WI38 (cell line): ENCODE data around the gene FRMD5.

Source experiments
- H3K4me3 ChIP-seq: 2 replicates; pipeline ENCODE4 v1.5.1; 2011; ENCODE audit warnings: low read depth, mild to moderate bottlenecking, control low read depth, low read length
- TF ChIP-seq, protein P1 (sequence below): IDR thresholded peaks from 2 replicates; pipeline ENCODE4 v1.5.1; 2012; ENCODE audit warnings: low read depth, mild to moderate bottlenecking, control low read depth, low read length

FRMD5 gene

DNA sequence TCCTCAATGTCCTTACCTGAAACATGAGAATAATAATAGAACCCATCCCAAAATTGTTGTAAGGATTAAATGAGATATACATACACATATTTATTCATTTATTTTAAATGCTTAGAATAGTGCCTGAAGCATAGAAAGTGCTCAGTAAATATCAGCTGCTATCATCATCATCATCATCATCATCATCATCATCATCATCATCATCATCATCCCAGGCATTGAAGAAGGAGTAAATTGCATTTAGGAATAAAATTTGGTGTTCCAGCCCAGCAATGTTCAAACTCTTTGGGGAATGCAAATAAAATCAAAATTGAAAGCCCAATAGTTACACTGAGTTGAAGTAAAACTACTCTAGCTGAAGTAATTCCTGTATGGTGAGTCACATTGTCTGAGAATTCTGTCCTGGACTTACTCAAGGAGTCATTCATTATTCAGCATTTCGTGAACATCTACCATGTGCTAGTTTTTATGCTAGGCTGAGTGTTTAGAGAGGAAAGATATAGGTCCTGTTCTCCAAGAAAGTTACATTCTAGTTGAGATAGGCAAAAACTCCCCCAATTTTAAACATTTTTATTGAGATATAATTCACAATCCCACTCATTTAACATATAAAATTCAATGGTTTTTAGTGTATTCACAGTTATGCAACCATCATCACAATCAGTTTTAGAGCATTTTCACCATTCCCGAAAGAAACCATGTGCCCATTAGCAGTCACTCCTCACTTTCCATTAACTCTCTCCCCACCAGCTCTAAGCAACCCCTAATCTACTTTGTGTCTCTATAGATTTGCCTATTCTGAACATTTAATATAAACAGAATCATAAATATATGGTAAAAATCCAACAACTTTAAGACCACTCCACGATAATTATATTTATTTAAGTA lies 107.2 kb downstream of the FRMD5 start:
- no peak overlapping the region for H3K4me3 ChIP-seq
- TF ChIP-seq, protein P1, sequence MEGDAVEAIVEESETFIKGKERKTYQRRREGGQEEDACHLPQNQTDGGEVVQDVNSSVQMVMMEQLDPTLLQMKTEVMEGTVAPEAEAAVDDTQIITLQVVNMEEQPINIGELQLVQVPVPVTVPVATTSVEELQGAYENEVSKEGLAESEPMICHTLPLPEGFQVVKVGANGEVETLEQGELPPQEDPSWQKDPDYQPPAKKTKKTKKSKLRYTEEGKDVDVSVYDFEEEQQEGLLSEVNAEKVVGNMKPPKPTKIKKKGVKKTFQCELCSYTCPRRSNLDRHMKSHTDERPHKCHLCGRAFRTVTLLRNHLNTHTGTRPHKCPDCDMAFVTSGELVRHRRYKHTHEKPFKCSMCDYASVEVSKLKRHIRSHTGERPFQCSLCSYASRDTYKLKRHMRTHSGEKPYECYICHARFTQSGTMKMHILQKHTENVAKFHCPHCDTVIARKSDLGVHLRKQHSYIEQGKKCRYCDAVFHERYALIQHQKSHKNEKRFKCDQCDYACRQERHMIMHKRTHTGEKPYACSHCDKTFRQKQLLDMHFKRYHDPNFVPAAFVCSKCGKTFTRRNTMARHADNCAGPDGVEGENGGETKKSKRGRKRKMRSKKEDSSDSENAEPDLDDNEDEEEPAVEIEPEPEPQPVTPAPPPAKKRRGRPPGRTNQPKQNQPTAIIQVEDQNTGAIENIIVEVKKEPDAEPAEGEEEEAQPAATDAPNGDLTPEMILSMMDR: no peak

DNA sequence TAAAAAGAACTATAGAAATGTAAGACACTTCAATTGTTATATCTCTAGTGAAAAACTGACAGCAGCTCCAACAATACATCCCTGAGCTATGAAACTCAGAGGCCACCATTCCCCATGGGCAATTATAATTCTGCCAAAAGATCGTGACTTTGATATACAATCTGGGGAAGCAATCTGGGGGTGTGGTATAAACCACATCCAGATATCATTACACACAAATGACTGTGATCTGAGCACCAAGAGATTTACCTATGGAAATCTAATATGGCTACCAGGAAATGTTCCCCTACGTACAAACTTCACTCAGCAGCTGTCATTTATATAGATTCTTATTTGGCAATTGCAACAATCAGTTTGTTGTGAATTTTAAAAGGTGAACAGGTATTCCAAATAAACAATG lies 110.3 kb downstream of the FRMD5 start:
- H3K4me3 ChIP-seq: no peak overlapping the region
- TF ChIP-seq, protein P1: no peak

DNA sequence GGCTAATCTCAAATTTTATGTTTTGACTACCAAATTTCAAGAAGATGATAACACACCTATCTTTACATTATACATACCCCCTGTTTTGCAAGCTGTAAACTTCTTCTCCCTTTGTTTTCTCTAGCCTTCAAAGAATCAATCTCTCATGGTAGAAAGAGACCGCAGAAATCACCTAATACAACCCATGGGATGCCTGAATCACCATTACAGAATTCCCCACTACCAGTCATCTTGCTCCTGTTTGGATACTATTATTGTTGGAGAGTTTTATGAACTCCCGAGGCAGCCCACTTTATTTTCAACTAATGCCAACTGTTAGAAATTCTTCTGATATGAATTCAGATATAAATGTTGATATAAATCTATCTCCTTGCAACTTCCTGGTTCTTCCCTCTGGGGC lies 110.9 kb downstream of the FRMD5 start:
- TF ChIP-seq, protein P1: no peak

DNA sequence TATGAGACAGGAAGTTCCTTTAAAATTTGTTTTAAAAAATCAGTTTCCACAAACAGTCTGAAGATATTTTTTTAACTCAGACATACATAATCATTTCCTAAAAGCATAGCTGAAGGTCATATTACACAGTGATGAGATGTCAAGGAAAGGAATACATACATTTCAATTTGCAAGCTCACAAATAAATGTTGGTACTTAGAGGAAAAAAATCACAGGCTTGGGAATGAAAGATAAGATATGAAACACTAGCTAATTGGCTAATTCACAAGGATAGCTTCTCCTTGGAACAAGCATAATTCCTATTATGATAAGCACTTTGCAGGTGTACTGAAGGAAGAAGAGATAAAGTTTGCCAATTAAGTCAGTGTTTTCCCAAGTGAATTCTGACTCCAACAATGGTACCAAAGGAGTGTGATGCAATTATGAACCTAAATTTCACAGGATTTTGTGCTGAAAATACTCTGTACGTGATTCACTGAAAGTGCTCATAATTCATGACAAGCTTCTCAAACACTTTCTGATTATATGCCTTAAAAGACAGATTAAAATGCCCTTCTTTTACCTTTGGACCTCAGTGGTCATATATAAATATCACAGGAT lies 112.4 kb downstream of the FRMD5 start:
- H3K4me3 ChIP-seq: no peak overlapping the region
- TF ChIP-seq, protein P1: no peak

More for the DNA sequence above, 110.9 kb downstream of the FRMD5 start:
- no peak overlapping the region for H3K4me3 ChIP-seq

DNA sequence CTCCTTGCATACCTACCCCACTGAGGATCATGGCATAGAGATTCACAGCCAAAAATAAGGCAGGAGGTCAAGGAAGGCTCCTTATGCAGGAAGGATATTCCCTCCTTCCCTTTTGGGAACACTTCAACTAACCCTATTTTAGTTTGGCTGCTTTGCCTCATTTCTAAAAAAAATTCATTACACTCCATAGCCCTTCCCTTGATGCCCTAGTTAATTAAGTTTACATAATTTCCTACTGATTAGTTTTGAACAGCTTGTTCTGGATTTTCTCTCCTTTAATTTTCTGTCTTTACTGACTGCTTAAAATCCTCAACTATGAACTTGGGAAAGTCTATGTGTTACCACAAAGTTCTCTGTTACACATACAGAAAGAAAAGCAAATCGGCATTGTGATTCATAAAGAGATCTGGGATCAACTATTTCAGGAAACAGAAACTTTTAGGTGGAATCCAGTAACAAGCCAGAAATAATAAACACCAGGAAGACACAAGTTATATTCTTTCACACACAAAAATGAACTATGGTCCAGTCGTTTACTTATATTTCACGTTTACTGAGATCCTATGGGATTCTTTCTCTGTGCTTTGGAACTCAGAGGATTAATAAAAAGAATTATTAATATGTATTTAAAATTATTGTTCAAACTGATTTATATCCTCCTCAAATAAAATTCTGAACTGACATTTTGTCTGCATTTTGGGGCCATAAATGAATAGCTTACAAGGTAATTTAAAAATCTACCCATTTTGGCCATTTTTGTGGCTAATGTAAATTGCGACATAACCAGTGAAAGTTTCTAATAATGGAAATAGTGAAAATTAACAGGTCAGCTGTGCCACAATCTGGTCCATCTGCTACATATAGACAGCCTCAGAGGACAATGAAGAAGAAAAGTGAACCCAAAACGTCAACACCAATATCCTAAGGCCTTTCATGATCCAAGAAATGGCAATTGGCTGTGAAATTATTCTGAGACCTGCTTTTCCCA lies 113.8 kb downstream of the FRMD5 start:
- TF ChIP-seq, protein P1: no peak
- H3K4me3 ChIP-seq: no peak overlapping the region

DNA sequence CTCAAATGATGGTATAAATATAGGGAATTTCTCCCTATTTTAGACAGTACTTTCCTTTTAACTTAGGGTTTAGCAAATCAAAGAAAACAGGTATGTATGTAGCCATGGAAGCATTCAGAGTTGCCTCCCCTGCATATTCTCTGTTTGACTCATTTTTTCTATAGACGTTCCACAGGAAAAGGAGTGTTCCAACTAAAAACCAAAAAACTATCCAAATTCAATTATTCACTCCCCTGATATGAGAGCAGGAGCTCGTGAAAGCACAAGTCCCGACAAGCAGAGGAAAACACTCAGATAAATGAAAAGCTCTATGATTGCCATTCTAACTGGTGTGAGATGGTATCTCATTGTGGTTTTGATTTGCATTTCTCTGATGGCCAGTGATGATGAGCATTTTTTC lies 119.5 kb downstream of the FRMD5 start:
- TF ChIP-seq, protein P1: no peak
- no peak overlapping the region for H3K4me3 ChIP-seq
